GM18861 (cell line): ENCODE data around the gene IBSP.

Source experiments
- ATAC-seq: cut with Tn5 transposase; IDR thresholded peaks from one replicate; pipeline ENCODE4 v1.9.1; 2021; ENCODE audit not compliant: unreplicated experiment

IBSP gene, protein sequence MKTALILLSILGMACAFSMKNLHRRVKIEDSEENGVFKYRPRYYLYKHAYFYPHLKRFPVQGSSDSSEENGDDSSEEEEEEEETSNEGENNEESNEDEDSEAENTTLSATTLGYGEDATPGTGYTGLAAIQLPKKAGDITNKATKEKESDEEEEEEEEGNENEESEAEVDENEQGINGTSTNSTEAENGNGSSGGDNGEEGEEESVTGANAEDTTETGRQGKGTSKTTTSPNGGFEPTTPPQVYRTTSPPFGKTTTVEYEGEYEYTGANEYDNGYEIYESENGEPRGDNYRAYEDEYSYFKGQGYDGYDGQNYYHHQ

GRCh38 chr4:87799301-87800113 lies at the start of gene IBSP:
Gene IBSP, plus strand, starts transcription at chr4:87799554. Its CDS starts 2,808 bp downstream, at chr4:87802362.
- ATAC-seq, result no peak

GRCh38 chr4:87749883-87750282 lies 49.5 kb upstream of the IBSP start:
- no peak for ATAC-seq

DNA sequence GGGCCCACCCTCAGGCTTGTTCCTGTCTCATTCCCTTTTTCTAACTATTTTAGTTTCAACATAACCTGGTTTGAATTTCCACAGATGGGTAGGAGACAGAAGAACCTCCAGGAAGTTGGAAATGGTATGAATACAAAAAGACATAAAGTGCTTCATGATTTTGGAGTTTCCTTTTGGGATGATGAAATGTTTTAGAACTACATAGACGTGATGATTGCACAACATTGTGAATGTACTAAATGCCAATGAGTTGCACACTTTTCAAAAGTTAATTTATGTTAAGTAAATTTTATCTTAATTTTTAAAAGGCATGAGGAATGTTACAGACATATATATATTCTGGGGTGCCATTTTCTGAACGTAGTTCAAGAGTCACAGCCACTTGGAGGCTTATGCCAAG lies 41.1 kb upstream of the IBSP start:
- ATAC-seq, result no peak

GRCh38 chr4:87762311-87762710 lies 37.0 kb upstream of the IBSP start:
- ATAC-seq, result no peak

- no peak for ATAC-seq
Observed at GRCh38 chr4:87781569-87781968, 17.8 kb upstream of the IBSP start.

- ATAC-seq, result no peak
Observed at GRCh38 chr4:87783781-87784180, 15.6 kb upstream of the IBSP start.

DNA sequence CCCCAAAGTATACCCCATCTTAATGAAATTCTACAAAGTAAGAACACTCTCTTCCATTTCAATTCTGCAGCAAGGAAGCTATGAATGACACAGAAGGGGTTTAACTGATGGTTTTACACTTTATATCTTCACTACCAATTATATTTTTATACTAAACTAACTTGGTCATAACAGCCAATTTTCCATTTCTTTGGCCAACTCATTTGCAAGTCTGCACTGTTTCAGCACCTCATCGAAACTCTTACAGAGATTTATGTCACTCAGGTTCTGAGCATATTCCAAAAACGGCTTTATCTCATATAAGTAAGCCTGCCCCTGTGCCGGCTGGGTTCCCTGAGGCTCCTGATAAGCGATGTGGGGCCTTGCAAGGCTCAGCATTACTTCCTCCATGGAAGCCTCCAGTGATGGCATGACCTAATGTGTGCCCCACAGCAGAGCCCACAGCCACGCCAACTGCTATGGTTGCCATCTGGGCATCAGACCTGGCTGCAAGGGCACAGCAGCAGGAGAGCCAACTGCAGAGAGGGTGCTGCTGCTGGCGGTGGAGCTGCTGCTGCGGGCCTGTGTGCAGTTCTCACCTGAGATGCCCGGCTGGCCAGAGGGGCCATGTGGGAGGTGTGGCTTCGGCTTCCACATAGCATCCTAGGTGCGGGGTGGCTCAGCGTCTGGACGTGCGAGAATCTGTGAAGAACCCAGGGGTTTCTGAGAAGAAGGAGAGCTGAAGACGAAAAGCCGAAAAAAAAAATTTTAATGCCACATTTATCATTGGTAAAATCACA lies 13.4 kb upstream of the IBSP start:
- no peak for ATAC-seq

- ATAC-seq, result no peak
Observed at GRCh38 chr4:87802858-87803257, 3.5 kb downstream of the IBSP start.

DNA sequence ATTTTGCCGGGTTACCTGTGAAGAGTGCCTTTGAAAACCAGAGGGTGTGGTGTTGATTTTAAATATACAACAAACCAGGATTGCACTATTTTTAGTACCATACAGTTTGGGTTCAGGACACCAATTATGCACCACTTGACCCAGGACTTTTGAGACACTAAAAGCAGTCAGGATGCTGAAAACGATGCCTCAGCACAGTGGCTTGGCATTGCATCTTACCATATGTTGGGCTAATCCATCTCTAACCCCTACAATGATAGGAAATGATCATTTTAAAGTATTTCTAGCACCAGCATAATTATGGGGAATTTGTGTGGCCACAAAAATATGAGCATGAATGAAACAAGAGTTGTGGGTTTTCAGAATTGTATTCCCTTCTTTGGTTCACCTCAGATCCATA lies 4.1 kb downstream of the IBSP start:
- no peak for ATAC-seq

- no peak for ATAC-seq
Observed at GRCh38 chr4:87804871-87805270, 5.5 kb downstream of the IBSP start.

GRCh38 chr4:87805971-87806370 lies 6.6 kb downstream of the IBSP start:
- ATAC-seq, result no peak

GRCh38 chr4:87806520-87806919 lies 7.2 kb downstream of the IBSP start:
- ATAC-seq, result no peak

DNA sequence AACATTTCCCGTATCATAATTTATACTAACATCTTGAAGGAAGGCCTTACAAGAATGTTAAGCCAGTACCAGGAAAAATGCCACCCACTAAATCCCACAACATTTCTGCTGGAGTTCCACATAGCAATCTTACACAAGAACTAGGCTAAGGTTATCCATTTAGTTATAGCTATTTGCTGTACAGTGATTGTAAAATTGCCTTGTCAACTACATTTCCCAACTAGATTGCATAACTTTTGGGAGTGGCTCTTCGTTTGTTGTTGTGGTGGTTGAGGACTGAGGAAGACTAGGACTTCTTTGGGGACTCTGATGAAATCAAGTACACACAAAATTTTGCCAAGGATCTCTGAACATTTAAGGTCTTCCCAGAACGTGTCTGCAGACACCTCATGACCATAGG lies 8.0 kb downstream of the IBSP start:
- no peak for ATAC-seq

DNA sequence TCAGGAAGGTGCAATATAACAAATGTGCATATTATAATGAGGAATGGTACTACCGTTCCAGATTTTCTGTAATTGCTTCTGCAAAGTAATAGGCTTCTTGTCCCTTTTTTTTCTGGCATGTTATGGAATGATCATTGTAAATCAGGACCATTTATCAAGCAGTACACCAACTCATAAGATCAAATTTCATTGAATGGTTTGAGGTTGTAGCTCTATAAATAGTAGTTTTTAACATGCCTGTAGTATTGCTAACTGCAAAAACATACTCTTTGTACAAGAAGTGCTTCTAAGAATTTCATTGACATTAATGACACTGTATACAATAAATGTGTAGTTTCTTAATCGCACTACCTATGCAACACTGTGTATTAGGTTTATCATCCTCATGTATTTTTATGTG lies 12.6 kb downstream of the IBSP start:
- no peak for ATAC-seq

DNA sequence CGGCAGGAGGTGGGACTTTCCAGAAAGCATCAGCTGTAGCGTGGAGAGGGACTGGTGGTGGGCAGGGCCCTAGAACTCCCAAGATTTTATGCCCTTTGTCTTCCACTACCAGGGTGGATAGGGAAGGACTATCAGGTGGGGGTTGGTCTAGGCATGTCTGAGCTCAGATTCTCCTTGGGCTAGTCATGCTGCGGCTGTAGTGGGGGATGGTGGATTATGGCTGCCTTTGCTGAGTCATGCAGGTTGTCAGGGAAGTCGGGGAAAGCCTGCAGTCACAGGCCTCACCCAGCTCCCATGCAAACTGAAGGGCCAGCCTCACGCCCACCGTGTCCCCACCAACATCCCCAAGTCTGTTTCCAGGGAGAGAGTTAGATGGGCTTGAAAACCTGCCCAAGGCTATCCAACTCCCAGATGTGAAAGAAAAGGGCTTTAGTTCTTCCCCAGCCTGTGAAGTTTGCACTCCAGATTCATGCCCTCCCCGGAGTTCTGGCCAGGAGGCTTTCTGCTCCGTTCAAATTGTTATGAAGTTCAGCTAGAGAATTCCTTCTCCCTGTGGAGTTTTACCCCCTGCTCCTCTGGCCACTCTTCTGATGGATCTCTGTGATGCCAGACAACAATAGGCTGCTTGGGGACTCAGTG lies 20.0 kb downstream of the IBSP start:
- no peak for ATAC-seq

GRCh38 chr4:87823200-87823599 lies 23.8 kb downstream of the IBSP start:
- no peak for ATAC-seq

- no peak for ATAC-seq
Observed at GRCh38 chr4:87823724-87824123, 24.4 kb downstream of the IBSP start.

DNA sequence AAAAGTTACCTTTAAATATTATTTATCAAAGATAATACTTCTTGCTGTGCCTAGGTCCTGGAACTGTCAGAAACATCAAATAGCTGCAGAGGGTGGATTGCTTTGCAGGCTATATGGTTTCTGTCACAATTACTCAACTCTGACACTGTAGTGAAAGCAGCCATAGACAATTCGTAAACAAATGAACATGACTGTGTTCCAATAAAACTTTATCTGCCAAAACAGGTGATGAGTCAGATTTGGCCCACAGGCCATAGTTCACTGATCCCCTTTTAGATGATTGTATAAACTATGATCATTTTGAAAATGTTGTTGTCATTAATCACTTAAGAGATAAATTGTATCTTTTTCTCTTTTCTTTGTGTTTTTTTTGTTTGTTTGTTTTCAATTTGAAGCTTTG lies 25.0 kb downstream of the IBSP start:
- ATAC-seq, result no peak

DNA sequence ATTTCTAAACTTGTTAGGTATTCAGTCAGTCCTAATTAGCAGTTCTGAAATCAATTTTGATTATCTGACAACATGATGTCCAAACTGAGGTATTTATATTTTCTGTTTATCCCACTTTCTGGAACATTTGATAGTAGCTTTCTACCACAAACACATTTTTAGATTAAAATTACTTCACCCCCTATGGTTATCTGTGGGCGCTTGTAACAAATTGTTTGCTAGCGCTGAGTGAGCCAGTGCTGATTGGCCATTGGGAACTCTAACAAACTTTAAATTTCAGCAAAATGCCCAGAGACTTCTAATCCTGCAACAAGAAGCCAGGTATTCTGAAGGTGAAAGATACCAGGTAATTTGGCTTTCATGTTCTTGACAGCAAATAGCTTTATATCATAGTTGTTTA lies 33.3 kb downstream of the IBSP start, which contains the start of gene MEPE:
Gene MEPE (plus strand): TSS at position 301 of the 400 bp plus-strand sequence. CDS start 1,746 bp downstream, outside the sequence.
- no peak for ATAC-seq

- no peak for ATAC-seq
Observed at GRCh38 chr4:87834401-87834800, 35.0 kb downstream of the IBSP start.

GRCh38 chr4:87835197-87835596 lies 35.8 kb downstream of the IBSP start:
- no peak for ATAC-seq
